OCI-LY1 (cell line): ENCODE results near the gene HCN1.

ENCODE experiments used
- H2AFZ ChIP-seq: fragments of 200-600 bp; sonication (generic), shearing (Covaris generic); 2 replicates; pipeline ENCODE4 v1.6.0; 2014; ENCODE audit warnings: antibody characterized with exemption, mild to moderate bottlenecking, low read length
- H3F3A ChIP-seq: fragments of 200-600 bp; sonication (generic), shearing (Covaris generic); 2 replicates; pipeline ENCODE4 v1.6.0; 2014; ENCODE audit warnings: mild to moderate bottlenecking, antibody characterized with exemption, low read length, moderate library complexity; ENCODE audit not compliant: insufficient read depth
- H3K27ac ChIP-seq: fragments of 200-600 bp; sonication (generic); 2 replicates; pipeline ENCODE4 v1.5.1; 2014; ENCODE audit warnings: low read length, mixed run types, mild to moderate bottlenecking, low read depth; ENCODE audit not compliant: poor library complexity, severe bottlenecking
- H3K27me3 ChIP-seq: fragments of 200-600 bp; sonication (generic); 2 replicates; pipeline ENCODE4 v1.6.0; 2014; ENCODE audit warnings: antibody characterized with exemption, mild to moderate bottlenecking, low read length, moderate library complexity; ENCODE audit not compliant: insufficient read depth
- H3K36me3 ChIP-seq: fragments of 200-600 bp; sonication (generic); 2 replicates; pipeline ENCODE4 v1.6.1; 2014; ENCODE audit warnings: mild to moderate bottlenecking, antibody characterized with exemption, low read length, moderate library complexity, mixed read lengths; ENCODE audit not compliant: insufficient read depth
- H3K4me1 ChIP-seq: fragments of 200-600 bp; sonication (generic); 2 replicates; pipeline ENCODE4 v1.5.1; 2014; ENCODE audit warnings: mild to moderate bottlenecking, low read length, moderate library complexity; ENCODE audit not compliant: insufficient read depth, severe bottlenecking
- H3K4me2 ChIP-seq: fragments of 200-600 bp; sonication (generic), shearing (Covaris generic); 2 replicates; pipeline ENCODE4 v1.6.1; 2014; ENCODE audit warnings: low read length
- H3K4me3 ChIP-seq: fragments of 200-600 bp; sonication (generic); 2 replicates; pipeline ENCODE4 v1.5.1; 2014; ENCODE audit warnings: low read length, low read depth, mild to moderate bottlenecking, mixed read lengths; ENCODE audit not compliant: poor library complexity, severe bottlenecking
- H3K79me2 ChIP-seq: fragments of 200-600 bp; shearing (Covaris generic); 2 replicates; pipeline ENCODE4 v1.6.1; 2016; ENCODE audit warnings: mixed run types, low read length, mixed read lengths; ENCODE audit not compliant: insufficient read depth
- H3K9ac ChIP-seq: fragments of 200-600 bp; sonication (generic), shearing (Covaris generic); 2 replicates; pipeline ENCODE4 v1.6.1; 2014; ENCODE audit warnings: mild to moderate bottlenecking, low read length, mixed read lengths
- H3K9me2 ChIP-seq: fragments of 200-600 bp; sonication (generic), shearing (Covaris generic); 2 replicates; pipeline ENCODE4 v1.6.1; 2014; ENCODE audit warnings: low read depth, mild to moderate bottlenecking, low read length, mixed read lengths
- H3K9me3 ChIP-seq: fragments of 200-600 bp; shearing (Covaris generic); 2 replicates; pipeline ENCODE4 v1.6.1; 2014; ENCODE audit warnings: low read length, mixed read lengths
- H4K20me1 ChIP-seq: fragments of 200-600 bp; sonication (generic), shearing (Covaris generic); 2 replicates; pipeline ENCODE4 v1.6.0; 2016; ENCODE audit warnings: mild to moderate bottlenecking, low read length; ENCODE audit not compliant: insufficient read depth
- EZH2 ChIP-seq: fragments of 200-600 bp; sonication (generic), shearing (Covaris generic); IDR thresholded peaks from 2 replicates; pipeline ENCODE4 v1.8.0; 2017; ENCODE audit warnings: borderline replicate concordance, mixed run types, mild to moderate bottlenecking, antibody characterized with exemption, low read length, moderate library complexity, mixed read lengths
- TF ChIP-seq, protein P1 (sequence below): fragments of 200-600 bp; sonication (generic), shearing (Covaris generic); IDR thresholded peaks from 2 replicates; pipeline ENCODE4 v1.5.1; 2017; ENCODE audit warnings: mild to moderate bottlenecking, antibody characterized with exemption, low read length, moderate library complexity, mixed read lengths

Gene HCN1

DNA sequence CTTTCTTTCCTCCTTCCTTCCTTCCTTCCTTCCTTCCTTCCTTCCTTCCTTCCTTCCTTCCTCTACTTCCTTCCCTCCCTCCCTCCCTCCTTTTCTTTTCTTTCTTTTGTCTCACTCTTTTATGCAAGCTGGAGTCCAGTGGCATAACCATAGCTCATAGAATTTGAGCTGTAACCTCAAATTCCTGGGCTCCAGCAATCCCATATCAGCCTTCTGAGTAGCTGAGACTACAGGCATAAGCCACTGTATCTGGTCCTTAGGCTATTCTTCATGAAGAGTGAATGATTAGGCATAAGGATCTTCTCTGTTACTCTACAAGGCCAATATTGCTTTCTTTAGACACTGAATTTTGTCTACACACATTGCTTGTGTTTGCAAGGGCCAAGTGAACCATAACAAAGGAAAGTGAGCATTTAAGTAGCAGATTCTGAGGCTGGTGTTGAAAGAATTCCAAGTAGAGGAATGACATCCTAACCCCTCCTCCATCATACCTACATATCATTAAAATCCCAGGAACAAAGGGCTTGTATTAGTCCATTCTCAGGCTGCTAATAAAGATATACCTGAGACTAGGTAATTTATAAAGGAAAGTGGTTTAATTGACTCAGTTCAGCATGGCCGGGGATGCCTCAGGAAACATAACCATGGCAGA lies 293.2 kb downstream of the HCN1 start:
- H2AFZ ChIP-seq = no peak overlapping the region
- H3K9ac ChIP-seq = no peak overlapping the region
- H3K36me3 ChIP-seq = no peaks in the 10 kb centered on the region
- H3K9me2 ChIP-seq = no peaks in the 10 kb centered on the region
- H3K79me2 ChIP-seq = no peaks in the 10 kb centered on the region
- H3K4me2 ChIP-seq = no peak overlapping the region
- no peak overlapping the region for H3K4me3 ChIP-seq
- H3K27me3 ChIP-seq = no peaks in the 10 kb centered on the region
- TF ChIP-seq, protein P1, sequence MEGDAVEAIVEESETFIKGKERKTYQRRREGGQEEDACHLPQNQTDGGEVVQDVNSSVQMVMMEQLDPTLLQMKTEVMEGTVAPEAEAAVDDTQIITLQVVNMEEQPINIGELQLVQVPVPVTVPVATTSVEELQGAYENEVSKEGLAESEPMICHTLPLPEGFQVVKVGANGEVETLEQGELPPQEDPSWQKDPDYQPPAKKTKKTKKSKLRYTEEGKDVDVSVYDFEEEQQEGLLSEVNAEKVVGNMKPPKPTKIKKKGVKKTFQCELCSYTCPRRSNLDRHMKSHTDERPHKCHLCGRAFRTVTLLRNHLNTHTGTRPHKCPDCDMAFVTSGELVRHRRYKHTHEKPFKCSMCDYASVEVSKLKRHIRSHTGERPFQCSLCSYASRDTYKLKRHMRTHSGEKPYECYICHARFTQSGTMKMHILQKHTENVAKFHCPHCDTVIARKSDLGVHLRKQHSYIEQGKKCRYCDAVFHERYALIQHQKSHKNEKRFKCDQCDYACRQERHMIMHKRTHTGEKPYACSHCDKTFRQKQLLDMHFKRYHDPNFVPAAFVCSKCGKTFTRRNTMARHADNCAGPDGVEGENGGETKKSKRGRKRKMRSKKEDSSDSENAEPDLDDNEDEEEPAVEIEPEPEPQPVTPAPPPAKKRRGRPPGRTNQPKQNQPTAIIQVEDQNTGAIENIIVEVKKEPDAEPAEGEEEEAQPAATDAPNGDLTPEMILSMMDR = no peak
- TF ChIP-seq EZH2 = no peak
- H3F3A ChIP-seq = no peaks in the 10 kb centered on the region
- H3K9me3 ChIP-seq = no peaks in the 10 kb centered on the region
- no peak overlapping the region for H3K27ac ChIP-seq
- H4K20me1 ChIP-seq = no peaks in the 10 kb centered on the region
- no peaks in the 10 kb centered on the region for H3K4me1 ChIP-seq

DNA sequence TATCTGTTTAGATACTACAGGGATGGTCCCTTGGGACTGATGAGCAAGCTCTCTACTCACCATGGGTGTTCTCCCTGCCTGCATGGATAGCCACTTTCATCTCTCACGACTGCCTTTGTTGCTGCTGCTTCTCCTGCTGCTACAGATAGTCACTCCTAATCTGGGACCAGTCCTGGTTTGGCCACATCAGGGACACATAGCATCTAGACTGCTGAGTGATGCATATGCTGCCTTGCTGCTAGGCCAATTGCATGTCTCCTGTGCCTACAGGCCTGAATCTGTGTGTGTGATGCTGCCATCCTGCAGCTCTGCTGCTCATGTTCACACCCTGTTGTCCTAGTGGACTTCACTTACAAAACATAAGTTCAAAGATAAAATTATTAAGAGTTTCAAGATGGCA lies 297.1 kb downstream of the HCN1 start:
- Histone ChIP-seq H3K4me1 (no peaks in the 10 kb centered on the region), H3K27ac (no peak overlapping the region), H3K9me3 (no peaks in the 10 kb centered on the region), H3K4me2 (no peak overlapping the region), H4K20me1 (no peaks in the 10 kb centered on the region), H2AFZ (no peak overlapping the region), H3K36me3 (no peaks in the 10 kb centered on the region), H3F3A (no peaks in the 10 kb centered on the region), H3K4me3 (no peak overlapping the region), H3K9me2 (no peaks in the 10 kb centered on the region), H3K79me2 (no peaks in the 10 kb centered on the region), H3K27me3 (no peaks in the 10 kb centered on the region), H3K9ac (no peak overlapping the region)
- TF ChIP-seq EZH2 = no peak
- TF ChIP-seq, protein P1 = no peak

DNA sequence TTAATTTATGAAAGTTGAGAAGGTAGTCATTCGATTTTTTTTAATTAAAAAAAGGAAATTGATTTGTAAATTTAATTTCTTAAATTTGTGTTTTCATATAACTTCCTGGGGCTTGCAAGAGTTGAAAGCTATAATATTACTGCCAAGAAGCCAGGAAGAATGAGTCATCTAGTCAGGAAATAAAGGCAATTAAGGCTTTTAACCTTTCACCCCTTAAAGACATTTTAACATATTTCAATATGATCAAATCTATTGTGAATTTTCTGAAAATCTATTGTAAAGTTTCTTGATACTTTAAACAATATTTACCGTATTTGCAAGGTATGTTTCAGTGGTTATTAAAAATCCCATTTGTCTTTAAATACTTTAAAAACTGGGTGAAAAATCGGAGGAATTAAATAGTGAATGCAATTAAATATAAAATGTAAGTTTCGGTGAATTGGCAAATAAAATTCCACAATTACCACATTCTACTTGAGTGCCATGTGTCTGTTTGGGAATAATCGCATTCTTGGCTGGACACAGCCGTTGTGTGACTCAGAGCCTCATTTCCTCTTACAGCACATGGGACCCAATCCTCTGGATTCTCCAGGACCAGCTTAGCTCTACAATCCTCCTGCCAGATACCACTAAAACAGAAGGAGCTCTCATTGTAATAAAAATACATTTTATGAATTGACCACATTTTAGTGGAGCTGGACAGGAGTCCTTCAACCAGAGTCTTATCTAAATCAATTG lies 310.7 kb downstream of the HCN1 start:
- Histone ChIP-seq H3K9ac (no peak overlapping the region), H2AFZ (no peak overlapping the region), H4K20me1 (no peaks in the 10 kb centered on the region), H3K79me2 (no peaks in the 10 kb centered on the region), H3K27me3 (no peaks in the 10 kb centered on the region), H3K4me3 (no peak overlapping the region), H3K9me3 (no peaks in the 10 kb centered on the region), H3K27ac (no peak overlapping the region), H3K9me2 (no peaks in the 10 kb centered on the region), H3K36me3 (no peaks in the 10 kb centered on the region), H3K4me2 (no peak overlapping the region), H3K4me1 (no peaks in the 10 kb centered on the region), H3F3A (no peaks in the 10 kb centered on the region)
- TF ChIP-seq, protein P1 = no peak
